Sigmoid colon (tissue), 7 donors: ENCODE data around the gene HORMAD2. TPM values are rescaled to one million over a fixed set of nuclear protein-coding genes. Genes with fewer than 3 reads are reported as not detected.

Experiments used
- DNase-seq: peaks from one replicate; pipeline ENCODE4 v3.0.0-alpha.2; 2019
- H3K27ac ChIP-seq, 4 donors: fragments of 200-600 bp; sonication (generic); one replicate each; pipeline ENCODE4 v1.5.1; 2016 to 2019; ENCODE audit warnings: mild to moderate bottlenecking in 1 of 4
- H3K27me3 ChIP-seq, 3 donors: fragments of 200-600 bp; sonication (generic); one replicate each; pipeline ENCODE4 v1.5.1; 2019; ENCODE audit warnings: mild to moderate bottlenecking in 1 of 3
- H3K36me3 ChIP-seq, 4 donors: fragments of 200-600 bp; sonication (generic); one replicate each; pipeline ENCODE4 v1.5.1; 2016 to 2019
- H3K4me1 ChIP-seq, 4 donors: fragments of 200-600 bp; sonication (generic); one replicate each; pipeline ENCODE4 v1.5.1; 2017 to 2019
- H3K4me3 ChIP-seq, 4 donors: fragments of 200-600 bp; sonication (generic); one replicate each; pipeline ENCODE4 v1.5.1; 2017 to 2019; ENCODE audit warnings: mild to moderate bottlenecking in 2 of 4, moderate library complexity in 1 of 4
- H3K9me3 ChIP-seq, 4 donors: fragments of 200-600 bp in 3 of 4; sonication (generic) in 3 of 4; one replicate each; pipeline versions ENCODE4 v1.5.1 to v1.6.1; 2013 to 2019
- EP300 ChIP-seq, 4 donors: sonication (generic); formaldehyde crosslinking; IDR thresholded peaks; one replicate each; pipeline ENCODE4 v1.6.1; 2017; ENCODE audit warnings: antibody characterized with exemption in 4 of 4
- POLR2A ChIP-seq, 2 donors: fragments of 450-650 bp; IDR thresholded peaks; one replicate each; pipeline ENCODE4 v1.6.1; 2016; ENCODE audit warnings: antibody characterized with exemption in 2 of 2, mild to moderate bottlenecking in 2 of 2, moderate library complexity in 2 of 2
- POLR2AphosphoS5 ChIP-seq, 4 donors: sonication (generic); formaldehyde crosslinking; IDR thresholded peaks; one replicate each; pipeline ENCODE4 v1.6.1; 2017; ENCODE audit warnings: antibody characterized with exemption in 4 of 4
- WGBS, 2 donors: extraction: QIAGEN DNeasy Blood & Tissue Kit; methylation state at CpG; one replicate each; pipeline ENCODE4 v1.1.7; 2013; 5-methylcytosine and 5-hydroxymethylcytosine counted together
- intact Hi-C: fragments of 100-400 bp; cut with DNase I; formaldehyde crosslinking; loops from one replicate; pipeline ENCODE4 v1.15.1; 2023
- polyA plus RNA-seq, 3 donors: library from polyadenylated mRNA; stranded (reverse); fragments of 200-250 nt; gene quantifications; one replicate each; pipeline ENCODE4 v1.2.3, GENCODE V29; 2013
- total RNA-seq, 4 donors: library from RNA; depleted of rRNA; stranded (reverse); fragments of >200 nt; gene quantifications; one replicate each; pipeline ENCODE4 v1.1.0, GENCODE V29; 2016
- TF ChIP-seq, protein P1 (sequence below), 4 experiments: fragments of 450-650 bp in 3 of 4; fragments of 200-600 bp in 1 of 4; IDR thresholded peaks; one replicate each; pipeline ENCODE4 v1.5.1; 2016 to 2019; ENCODE audit warnings: antibody characterized with exemption in 4 of 4, mild to moderate bottlenecking in 3 of 4, moderate library complexity in 2 of 4
- donor health status: healthy with polysubstance abuse.
- donor health status: Bipolar disorder and iron deficiency.
- donor health status: healthy.

The HORMAD2 gene
- total and polyA plus RNA-seq, 7 donors = not detected

DNA sequence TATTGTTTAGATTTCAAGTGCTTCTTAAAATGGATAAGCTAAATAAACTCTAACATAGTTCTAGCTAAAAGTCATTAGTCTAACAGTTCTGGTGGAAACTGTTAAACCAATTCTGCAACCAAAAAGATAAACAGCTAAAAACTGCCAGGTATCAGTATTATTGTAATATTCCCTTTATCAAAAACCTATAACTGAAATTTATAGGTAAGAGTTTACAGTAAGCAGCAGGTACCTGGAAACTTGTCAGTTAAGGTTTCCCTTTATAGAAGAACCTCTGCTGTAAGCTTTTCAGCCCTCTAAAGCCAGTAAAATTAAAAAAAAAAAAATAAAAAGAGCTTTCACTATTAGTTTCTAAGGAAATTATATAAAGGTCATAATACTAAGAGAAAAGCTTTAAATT is 105.3 kb downstream of the HORMAD2 start:
- Histone ChIP-seq H3K9me3 (no peaks in the 10 kb centered on the region), H3K27ac (no peak overlapping the region), H3K27me3 (no peaks in the 10 kb centered on the region), H3K36me3 (no peaks in the 10 kb centered on the region), H3K4me3 (no peak overlapping the region), H3K4me1 (no peaks in the 10 kb centered on the region)
- TF ChIP-seq, protein P1, sequence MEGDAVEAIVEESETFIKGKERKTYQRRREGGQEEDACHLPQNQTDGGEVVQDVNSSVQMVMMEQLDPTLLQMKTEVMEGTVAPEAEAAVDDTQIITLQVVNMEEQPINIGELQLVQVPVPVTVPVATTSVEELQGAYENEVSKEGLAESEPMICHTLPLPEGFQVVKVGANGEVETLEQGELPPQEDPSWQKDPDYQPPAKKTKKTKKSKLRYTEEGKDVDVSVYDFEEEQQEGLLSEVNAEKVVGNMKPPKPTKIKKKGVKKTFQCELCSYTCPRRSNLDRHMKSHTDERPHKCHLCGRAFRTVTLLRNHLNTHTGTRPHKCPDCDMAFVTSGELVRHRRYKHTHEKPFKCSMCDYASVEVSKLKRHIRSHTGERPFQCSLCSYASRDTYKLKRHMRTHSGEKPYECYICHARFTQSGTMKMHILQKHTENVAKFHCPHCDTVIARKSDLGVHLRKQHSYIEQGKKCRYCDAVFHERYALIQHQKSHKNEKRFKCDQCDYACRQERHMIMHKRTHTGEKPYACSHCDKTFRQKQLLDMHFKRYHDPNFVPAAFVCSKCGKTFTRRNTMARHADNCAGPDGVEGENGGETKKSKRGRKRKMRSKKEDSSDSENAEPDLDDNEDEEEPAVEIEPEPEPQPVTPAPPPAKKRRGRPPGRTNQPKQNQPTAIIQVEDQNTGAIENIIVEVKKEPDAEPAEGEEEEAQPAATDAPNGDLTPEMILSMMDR (IDR thresholded peaks at IDR 0.05) = no peak
- intact Hi-C loops = no loop called here
- DNase-seq = no peak

DNA sequence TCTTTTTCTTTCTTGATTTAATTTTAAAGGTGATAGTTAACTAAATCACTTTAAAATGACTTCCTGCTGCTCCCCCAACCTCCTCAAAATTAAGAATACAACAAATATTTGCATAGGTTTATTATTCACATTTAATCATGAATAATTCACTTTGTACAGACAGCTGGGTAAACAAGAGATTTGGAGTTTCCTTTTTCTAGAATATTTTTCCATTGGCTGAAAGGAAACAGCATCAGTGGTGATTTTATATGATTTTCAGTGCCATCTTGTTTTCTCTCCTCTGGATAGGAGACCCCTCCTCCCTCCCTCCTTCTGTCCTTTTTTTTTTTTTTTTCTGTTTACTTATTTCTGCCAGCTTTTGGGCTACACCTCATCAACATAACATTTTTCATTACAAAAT is 105.8 kb downstream of the HORMAD2 start:
- H3K9me3 ChIP-seq = no peaks in the 10 kb centered on the region
- no peak for DNase-seq
- no peak for TF ChIP-seq POLR2A (IDR thresholded peaks at IDR 0.05)
- TF ChIP-seq POLR2AphosphoS5 (IDR thresholded peaks at IDR 0.05) = no peak
- TF ChIP-seq EP300 (IDR thresholded peaks at IDR 0.05) = no peak
- TF ChIP-seq, protein P1 (IDR thresholded peaks at IDR 0.05) = no peak
- H3K27ac ChIP-seq = no peak overlapping the region
- intact Hi-C loops = no loop called here
- no peak overlapping the region for H3K4me3 ChIP-seq
- no peaks in the 10 kb centered on the region for H3K4me1 ChIP-seq
- no peaks in the 10 kb centered on the region for H3K27me3 ChIP-seq
- no peaks in the 10 kb centered on the region for H3K36me3 ChIP-seq

DNA sequence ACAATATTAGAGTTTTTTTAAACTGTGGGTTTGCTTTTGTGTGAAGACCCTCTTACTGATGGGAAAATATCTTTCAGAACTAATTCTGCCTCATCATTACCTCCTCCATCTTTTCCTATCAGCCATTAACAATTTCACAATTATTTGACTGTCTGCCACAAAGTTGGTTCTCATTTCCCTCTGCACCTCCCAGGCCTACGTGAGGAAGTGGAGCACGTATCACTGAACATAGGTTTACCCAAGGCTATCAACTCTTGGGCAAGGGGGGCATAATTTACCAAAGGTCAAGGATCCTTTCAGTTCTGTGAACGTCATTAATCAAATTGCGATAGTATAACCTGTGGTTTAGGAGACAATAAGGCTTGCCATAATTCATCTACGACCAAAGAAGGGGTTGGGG is 106.2 kb downstream of the HORMAD2 start:
- Histone ChIP-seq H3K36me3 (no peaks in the 10 kb centered on the region), H3K4me3 (no peak overlapping the region), H3K27ac (no peak overlapping the region), H3K9me3 (no peaks in the 10 kb centered on the region), H3K4me1 (no peaks in the 10 kb centered on the region), H3K27me3 (no peaks in the 10 kb centered on the region)
- TF ChIP-seq POLR2A (IDR thresholded peaks at IDR 0.05) (no peak), EP300 (IDR thresholded peaks at IDR 0.05) (no peak), POLR2AphosphoS5 (IDR thresholded peaks at IDR 0.05) (no peak)
- TF ChIP-seq, protein P1 (IDR thresholded peaks at IDR 0.05) = no peak
- 64 to 81% methylated on average over 5 of the region's 5 CpGs for WGBS, 2 donors
- intact Hi-C loops = no loop called here
- DNase-seq = no peak

DNA sequence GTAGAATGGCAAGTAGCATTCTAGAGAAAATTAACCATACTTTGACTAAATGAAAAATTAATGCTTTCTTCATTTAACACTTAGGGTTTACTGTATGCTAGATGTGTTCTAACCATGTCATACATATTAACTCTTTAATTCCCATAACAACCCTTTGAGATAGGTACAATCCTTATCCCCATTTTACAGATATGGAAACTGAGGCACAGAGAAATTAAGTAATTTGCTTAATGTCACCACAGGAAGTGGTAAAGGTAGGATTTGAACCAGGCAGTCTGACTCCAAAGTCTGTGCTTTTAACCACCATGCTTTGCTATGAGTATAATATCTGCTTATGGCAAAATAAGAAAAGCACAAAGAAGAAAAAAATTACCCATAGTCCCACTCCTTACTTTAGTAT is 106.8 kb downstream of the HORMAD2 start:
- intact Hi-C loops = no loop called here
- H3K27ac ChIP-seq = no peak overlapping the region
- no peaks in the 10 kb centered on the region for H3K36me3 ChIP-seq
- no peaks in the 10 kb centered on the region for H3K4me1 ChIP-seq
- no peaks in the 10 kb centered on the region for H3K9me3 ChIP-seq
- H3K4me3 ChIP-seq = no peak overlapping the region
- DNase-seq = no peak
- TF ChIP-seq POLR2AphosphoS5 (IDR thresholded peaks at IDR 0.05) (no peak), POLR2A (IDR thresholded peaks at IDR 0.05) (no peak), EP300 (IDR thresholded peaks at IDR 0.05) (no peak)
- TF ChIP-seq, protein P1 (IDR thresholded peaks at IDR 0.05) = no peak
- no peaks in the 10 kb centered on the region for H3K27me3 ChIP-seq

DNA sequence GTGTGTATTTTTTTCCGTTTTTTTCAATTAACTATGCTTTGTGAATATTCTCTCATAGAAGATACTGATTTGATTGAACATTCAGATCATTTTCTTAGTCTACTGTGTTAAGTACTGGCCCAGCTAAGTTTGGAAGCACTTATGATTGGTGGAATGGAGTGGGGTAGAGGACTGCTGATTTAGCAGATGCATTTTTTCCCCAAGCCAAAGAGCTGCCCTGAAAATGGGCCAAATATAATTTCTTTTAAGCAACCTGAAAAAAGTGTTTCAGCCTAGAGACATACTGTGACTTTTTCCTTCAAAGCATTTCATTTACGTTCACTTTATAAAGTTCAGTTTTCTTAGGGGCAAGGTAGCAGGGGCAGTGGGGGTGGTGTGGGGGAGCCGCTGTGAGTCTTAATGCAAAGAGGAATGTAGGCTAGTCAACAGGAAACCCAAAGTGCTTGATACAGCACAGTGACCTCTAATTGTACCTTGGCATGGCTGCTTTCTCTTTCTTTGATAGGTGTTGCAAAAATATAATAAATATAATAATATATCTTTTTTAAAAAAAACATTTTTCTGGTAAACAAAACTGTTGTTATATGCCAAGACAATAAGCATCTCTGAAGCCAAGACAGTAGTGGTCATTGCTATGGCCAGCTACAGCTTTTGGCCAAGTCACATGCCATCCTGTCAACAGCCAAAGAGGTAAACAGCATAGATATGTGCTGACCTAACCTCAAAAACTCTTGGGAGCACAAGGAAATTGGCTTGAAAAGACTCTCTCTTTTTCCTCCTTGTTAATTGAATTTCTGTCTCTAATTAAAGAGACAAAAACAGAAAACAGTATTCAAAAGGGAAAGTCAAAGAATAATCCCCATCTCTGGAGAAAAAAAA is 107.5 kb downstream of the HORMAD2 start:
- WGBS, 2 donors = 81 to 87% methylated on average over 3 of the region's 3 CpGs
- TF ChIP-seq POLR2A (IDR thresholded peaks at IDR 0.05) (no peak), POLR2AphosphoS5 (IDR thresholded peaks at IDR 0.05) (no peak), EP300 (IDR thresholded peaks at IDR 0.05) (no peak)
- TF ChIP-seq, protein P1 (IDR thresholded peaks at IDR 0.05) = no peak
- no peaks in the 10 kb centered on the region for H3K27me3 ChIP-seq
- no peaks in the 10 kb centered on the region for H3K9me3 ChIP-seq
- H3K4me1 ChIP-seq = no peaks in the 10 kb centered on the region
- DNase-seq = no peak
- H3K36me3 ChIP-seq = no peaks in the 10 kb centered on the region
- H3K4me3 ChIP-seq = no peak overlapping the region
- no peak overlapping the region for H3K27ac ChIP-seq
- intact Hi-C loops = no loop called here
